Activated gamma-delta T cell treated with Interleukin-2 at 50 U/mL for 16 hours (primary cell): ENCODE results near the gene DPY19L1.
"Not testable (repeated sequence)": the region's sequence is repeated elsewhere in the genome, so short reads cannot be mapped to it uniquely, and the experiment has no call there.

Experiments
- DNase-seq: peaks from one replicate; pipeline ENCODE4 v3.0.0-alpha.2; 2020

Gene DPY19L1

DNA sequence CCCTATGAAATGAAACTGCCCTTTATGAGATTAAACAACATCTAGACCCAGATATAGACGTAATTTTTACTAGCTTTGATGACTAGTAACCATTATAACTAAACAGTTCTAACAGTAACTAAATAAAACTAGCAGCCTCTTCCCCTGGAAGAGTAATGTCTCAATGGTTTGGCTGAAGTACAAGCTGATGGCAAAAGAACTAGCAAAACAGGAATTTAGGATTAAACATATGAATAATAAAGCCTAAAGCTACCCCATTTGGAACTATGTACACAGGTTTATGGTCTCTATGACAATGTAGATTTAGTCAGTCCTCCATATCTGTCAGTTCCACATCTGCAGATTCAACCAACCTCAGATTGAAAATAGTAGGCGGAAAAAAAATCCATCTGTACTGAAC lies 6.4 kb downstream of the DPY19L1 start:
- DNase-seq: no peak

DNA sequence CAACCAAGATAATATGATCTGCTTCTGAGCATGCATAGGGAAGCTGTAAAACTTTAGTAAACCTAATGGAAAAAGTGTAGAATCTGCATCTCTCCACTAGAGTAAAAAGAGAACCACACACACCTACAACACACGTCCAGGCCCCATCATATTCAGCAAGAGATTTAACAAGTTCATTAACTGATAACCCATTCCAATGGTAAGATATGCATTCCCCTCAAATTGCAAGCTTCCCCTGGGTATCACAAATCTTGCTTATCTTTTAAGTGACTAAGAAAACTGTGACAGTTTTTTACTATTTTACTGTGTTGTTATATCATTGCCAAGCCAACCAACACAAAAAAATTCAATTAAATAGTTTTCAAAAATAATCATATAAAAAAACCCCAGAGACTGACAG lies 8.0 kb downstream of the DPY19L1 start:
- DNase-seq: no peak

DNA sequence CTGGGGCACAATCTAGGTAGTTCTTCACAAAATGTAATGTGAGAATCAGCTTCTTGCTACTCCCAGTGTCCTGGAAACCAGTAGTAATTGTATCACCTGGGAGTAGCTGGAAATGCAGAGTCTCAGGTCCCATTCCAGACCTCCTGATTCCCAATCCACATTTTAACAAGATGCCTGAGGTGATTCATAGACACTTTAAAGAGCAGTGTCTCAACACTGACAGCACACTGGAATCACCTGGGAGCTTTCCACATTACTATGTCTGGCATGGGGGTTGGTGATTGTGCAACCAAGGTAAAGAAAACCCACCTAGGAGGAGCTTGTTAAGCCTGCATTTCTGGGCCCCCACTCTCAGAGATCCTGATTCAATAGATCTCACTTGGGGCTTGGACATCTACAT lies 11.1 kb downstream of the DPY19L1 start:
- no peak for DNase-seq

DNA sequence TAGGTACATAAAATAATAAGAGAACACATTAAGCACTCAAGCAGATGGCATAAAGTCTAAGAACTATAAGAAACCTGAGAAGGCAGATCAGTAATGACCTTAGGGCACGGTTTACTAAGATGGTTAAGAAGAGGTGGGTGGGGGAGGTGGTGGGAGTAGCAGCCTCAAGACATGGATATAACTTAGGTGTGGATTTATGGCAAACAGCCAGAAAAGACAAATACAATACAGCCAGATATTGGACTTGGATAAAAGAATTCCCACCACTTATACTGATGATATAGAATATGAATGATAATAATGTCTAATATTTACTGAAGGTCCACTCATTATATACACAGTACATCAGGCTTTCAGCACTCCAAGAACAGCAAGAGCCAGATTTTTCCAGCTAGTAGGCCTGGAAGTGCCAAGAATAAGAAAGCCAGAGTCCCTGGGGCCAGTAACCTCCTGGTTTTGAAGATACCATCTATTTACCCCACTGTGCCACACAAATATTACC lies 11.9 kb downstream of the DPY19L1 start:
- DNase-seq: no peak

DNA sequence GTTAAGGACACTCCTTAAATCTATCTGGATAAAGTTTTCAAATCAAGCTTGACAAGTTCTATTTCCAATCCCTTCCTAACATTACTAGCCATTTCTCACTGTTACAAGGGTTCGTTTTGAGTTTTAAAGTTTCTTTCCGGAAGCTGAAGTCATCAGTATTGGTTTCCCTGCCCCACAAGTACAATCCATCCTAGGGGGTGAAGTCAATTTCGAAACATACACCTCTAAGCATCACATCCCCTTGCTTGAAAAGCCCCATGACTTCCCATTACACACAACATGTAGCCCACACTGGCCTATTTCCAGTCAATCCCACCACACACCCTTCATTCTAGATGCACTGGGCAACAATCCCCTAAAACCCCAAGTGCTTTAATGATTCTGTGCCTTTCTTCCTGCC lies 13.0 kb downstream of the DPY19L1 start:
- no peak for DNase-seq

DNA sequence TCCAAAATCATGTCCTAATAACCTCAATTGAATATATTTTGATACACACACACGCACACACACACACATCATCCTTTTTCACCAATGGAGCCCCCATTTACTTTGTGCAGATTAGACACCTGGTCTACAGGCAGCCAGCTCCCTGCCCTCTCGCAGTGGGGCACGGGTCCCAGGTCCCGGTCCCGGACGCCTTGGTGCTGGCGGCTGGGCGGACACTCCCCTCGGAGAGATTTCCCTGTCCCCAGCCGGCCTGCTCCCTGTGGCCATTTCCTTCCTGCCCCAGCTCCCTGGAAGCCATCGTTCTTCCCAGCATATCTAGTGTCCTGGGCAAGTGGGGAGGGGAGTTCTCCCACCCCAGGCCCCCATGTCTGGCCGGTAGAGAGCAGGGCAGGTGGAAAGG lies 14.6 kb downstream of the DPY19L1 start:
- no peak for DNase-seq

DNA sequence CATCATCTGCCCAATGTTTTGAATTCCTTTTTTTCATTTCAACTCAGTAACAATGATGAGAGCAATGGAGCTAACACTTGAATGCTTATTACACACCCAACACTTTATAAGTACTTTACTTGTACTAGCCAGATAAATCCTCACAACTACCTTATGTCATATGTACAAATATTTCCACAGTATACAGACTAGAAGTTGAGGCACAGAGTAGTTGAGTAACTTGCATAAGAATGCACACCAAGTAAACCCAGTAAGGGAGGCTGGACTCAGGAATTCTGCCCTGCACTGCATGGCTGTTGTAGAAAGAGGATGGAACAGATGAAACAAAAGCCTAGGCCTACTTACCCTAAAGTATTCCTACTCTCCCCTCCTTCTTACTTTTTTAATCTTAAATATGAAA lies 15.8 kb downstream of the DPY19L1 start:
- DNase-seq: no peak

DNA sequence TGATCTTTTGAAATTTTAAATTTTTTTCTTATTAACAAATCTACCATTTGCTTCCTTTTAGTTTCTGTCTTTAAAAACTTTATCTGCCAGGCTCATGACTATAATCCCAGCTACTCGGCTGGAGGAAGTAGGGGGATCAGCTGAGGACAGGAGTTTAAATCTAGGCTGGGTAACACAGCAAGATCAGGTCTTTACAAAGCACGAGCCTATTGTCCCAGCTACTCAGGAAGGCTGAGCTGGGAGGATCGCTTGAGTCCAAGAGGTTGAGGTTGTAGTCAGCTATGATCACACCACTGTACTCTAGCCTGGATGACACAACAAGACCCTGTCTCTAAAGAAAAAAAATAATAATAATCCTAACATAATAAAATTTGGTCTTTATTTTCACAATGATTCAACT lies 17.5 kb downstream of the DPY19L1 start:
- DNase-seq: no peak

DNA sequence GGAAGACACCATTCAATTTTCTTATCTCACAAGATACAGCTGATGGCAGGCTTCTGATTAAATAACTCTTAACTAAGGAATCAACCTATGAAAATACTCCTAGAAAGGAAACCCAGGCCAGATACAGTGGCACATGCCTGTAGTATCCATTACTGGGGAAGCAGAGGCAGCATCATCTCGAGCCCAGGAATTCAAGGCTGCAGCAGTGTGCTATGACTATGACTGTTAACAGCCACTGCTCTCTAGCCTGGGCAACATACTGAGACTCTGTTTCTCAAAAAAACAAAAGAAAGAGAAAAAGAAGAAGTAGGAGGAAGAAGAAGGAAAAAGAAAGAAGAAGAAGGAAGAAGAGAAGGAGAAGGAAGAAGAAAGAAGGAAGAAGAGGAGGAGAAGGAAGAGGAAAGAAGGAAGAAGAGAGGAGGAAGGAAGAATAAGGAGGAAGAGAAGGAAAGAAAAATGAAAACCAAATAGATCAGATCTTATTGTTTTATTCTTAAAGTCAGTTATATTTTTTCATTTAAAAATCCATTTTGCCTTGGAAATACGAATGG lies 18.0 kb downstream of the DPY19L1 start:
- DNase-seq: no peak

DNA sequence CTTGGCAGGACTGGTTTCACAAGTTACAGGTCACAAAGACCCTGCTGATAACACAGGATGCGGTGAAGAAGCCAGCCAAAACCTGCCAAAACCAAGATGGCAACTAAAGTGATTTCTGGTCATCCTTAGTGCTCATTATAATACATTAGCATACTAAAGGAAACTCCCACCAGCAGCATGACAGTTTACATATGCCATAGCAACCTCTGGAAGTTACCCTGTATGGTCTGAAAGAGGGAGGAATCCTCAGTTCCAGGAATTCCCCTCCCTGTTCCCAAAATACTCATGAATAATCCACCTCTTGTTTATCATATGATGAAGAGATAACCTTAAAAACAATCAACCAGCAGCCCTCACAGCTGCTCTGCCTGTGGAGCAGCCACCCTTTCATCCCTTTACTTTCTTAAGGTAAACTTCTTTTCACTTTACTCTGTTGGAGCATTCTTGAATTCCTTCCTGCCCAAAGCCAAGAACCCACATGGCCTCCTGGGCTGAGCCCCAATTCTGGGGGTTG lies 21.9 kb downstream of the DPY19L1 start:
- no peak for DNase-seq

DNA sequence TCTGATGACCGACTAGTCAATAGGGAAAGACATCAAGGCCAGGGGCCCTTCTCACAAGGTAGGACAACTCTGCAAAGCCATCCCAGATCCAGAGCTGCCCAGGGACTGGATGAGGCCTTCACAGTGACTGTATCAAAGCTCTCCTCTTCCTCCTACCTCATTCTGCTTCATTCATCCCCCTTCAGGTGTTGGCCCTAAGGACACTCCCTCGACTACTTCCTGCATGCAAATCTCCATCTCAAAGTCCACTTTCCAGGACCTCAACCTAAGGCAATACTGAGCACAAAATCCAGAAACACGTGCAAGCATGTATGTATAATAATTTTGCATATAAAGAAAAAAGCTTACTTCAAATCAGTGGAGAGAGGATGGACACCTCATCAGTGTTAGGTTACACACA lies 25.1 kb downstream of the DPY19L1 start:
- no peak for DNase-seq

DNA sequence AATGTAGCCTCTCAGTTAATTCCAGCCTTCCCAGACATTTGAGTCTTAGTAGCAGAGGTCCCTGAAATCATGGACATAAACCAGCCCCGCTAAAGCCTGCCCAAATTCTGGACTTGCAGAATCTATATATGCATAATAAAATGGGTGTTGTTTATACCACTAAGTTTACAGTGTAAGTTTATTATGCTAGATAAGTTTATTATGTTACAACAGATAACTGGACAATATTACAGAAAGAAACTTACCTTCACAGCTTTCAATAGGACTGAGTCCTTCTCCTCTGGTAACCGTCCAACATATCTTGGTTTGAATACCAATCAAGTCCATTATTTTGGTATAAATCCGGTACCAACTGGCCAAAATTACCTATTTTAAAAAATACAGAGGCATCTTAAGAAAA lies 26.2 kb downstream of the DPY19L1 start:
- no peak for DNase-seq

DNA sequence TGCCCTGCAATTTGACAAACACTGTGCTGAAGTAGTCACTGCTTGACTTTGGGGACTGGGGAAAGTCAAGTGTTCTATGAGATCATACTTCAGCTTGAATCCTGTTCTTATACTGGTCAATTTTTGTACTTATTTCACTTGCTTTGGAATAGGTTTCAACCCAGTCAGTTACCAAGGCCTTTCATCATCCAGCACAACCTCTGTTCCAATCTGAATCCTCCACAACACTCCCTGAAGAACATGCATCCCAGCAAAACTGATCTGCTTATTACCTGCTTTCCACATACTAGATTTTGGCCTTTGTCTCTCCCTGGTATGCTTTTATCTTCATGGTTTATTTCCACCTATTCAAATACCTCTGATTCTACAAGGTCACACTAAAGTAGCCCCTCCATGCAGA lies 29.5 kb downstream of the DPY19L1 start:
- DNase-seq: no peak

DNA sequence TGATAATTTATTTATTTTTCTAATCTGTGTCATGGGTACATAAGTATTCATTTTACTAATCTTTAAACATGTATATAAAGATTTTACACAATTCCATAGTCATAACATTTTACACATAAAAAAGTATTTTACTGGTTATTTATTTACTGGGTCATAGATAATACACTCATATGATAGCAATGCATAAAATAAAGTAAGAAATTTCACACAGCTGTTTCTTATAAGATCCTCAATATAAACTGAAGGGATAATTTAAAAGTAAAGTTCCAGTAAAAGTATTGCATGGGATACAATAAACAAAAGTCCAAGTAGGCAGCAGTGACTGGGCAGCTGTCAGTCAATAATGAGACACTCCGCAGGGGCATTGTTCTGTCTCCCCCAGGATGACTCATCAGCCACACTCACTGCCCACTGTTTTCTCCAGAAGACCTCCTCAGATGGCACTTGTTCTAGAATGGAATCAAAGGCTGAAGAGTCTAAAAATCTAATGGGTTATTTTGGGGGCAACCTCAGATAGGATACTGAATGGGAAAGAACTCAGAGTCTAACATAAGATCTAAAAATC lies 32.7 kb downstream of the DPY19L1 start:
- no peak for DNase-seq

DNA sequence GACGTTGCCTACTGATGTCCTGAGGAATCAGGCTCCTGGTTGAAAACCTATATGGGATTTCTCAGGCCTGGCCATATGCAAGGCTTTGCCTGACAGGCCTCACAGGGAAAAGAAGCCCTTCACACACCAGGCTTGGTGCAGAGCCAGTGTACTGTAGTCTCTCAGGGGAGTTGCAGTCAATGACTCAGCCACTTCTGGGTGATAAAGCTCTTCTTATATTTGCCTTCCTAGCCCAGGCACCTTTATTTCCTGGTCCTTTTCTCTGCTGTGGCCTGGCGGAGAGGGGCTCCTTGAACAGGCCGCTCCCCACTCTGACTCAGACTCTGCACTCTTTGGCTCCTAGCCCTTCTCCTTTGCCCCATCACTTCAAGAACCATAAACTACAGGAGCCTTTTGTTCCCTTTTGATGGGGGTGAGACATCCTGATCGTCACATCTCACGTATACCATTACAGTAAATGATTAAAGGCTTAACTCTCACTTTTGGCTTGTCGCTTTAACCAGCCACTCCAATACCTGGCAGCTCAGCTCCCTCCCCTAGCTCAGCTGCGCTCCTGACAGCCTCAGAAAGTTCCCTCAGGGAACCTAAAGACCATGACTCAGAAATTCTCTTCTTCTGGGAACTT lies 33.5 kb downstream of the DPY19L1 start:
- no peak for DNase-seq

DNA sequence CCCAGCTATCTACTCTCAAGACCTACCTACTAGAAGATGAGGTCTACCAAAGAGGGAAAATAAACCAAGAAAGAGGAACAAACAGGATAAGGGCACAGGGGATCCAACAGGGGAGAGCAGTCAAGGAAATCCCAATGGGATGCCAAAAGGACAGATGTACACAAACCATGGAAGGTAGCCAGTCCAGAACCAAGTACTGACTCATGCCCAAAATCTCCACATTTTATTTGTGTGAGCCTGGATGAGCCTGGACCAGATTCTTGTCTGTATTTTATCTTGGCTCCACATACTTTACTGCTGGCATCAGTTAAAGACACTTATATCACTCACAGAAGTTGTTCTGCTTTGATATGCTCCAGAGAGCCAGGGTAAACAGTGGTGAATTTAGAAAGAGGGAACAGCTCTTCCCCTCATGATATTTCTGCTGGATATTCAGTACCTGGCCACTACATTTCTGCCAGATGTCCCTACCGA lies 34.1 kb downstream of the DPY19L1 start:
- DNase-seq: not testable (repeated sequence)

DNA sequence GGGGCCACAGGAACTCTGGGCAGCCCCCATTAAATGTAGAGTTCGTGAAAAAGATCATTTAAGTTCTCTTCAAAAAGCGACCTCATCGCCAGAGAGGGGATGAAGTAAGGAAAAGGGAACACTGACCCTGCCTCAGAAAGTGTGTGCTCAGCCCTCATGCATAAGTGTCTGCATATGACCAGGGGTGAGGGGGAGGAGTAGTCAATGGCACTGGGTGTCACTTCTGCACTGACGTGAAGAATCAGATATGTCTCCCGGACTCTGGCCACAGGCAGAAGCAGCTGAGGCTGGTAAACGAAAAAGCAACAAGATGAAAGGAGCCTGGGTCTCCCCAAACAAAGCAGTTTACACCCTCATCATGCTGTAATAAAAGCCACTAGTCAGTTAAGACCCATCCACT lies 39.0 kb downstream of the DPY19L1 start:
- not testable (repeated sequence) for DNase-seq

DNA sequence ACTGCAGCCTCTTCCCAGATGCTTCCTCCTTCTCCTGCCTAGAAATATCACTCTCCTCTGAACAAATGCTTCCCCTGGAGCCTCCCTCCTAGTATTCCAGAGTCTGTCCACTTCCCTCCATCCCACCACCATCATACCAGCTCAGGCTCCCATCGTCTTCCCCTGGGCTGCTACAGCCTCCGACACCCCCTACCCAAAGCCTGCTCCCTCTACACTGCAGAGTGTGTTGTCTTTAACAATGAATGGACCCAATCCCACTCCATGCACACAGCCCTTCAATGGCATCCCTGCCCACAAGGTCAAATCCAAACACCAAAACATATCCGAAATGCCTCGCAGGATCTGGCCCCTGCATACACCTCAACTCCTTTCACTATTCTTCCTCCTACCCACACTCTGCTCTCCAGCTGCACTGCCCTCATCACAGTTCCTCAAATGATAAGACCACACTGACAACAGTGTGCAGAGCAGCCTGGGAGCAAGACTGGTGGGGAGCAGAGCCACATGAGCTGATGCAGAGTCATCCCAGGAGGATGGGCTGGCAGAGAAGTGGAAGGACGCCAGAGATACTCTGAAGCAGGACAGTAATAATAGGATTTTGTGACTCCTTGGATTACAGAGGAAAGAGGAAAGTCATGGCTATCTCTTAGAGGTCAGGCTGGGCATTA lies 40.7 kb downstream of the DPY19L1 start:
- DNase-seq: not testable (repeated sequence)

DNA sequence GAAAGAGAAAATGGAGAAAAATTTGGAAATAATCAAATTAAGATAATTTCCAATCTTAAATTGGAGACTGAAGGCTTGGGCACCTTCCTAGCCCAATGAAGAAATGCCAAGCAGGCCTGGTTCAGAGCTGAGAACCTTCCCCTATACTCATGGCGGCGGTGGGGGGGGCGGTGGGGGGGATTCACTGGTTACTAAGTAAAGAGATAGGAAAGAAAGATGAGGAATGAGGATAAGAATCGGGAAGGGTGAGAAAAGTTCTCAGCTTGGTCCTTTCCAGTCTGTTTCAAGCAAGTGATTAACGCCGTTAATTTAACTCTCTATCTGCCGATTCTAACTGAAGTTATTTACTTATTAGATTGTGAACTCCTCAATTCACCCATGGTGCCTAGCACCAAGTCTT lies 41.5 kb downstream of the DPY19L1 start:
- DNase-seq: no peak

DNA sequence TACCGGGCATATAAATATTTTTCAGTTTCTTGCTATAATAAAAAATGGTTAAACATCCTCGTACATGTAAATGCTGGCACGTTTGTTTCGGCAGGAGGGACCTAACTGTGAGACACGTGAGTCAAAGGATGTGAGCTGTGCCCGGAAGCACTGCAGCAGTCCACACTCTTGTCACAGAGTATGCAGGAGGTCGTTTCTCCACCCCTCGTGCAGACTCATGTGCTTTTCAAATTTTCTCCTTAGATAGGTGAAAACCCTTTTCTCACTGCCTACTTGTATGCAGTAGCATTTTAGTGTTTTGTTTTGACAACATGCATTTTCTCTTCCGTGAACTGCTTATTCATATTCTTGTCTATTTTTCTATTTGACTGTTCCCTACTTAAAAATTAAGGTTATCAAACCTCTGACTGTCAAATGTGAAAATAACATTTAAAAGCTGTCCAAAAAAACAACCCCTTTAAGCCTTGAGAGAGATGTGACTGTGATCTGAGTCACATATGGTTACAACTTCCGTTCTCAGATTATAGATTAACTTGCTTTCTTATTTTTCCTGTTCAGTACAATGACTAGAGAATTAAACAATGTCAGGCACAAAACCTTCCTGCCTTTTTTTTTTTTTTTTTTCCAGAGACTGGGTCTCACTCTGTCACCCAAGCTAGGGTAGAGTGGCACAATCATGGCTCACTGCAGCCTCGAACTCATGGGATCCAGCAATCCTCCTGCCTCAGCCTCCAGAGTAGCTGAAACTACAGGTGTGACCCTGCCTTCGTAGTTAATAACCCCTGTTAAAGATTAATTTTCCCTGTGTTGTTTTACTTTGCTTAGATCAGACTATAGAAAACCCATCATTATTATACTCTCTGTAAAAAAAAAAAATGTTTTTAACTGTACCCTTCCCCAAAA lies 45.1 kb downstream of the DPY19L1 start:
- peak; percentile 4 for DNase-seq

DNA sequence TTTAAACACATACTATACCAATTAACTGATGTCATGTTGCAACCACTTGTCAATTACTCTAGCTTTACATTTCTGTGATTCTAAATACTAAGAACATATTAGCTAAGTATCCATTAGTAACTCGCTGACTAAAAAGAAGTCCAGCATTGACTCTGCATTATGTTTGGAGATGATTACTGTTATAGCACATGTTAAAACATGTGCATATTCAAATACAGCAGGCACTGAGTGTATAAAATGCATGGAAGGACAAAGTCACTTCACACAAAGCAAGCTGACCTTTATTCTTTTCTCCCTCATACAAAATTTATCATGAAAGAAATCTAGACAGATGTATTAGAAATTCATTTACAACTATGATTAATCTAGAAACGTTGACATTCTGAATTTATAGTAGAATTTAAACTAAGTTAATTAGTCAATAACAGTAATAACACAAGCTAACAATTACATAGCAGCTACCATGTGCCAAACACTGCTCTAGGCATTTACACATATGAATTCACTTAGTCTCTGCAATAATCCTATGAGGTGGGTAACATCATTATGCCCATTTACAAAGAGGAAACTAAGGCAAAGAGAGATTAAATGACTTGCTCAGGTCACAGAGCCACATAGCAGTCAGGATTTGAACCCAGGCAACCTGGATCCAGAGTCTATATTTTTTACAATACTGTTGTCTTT lies 48.7 kb downstream of the DPY19L1 start:
- DNase-seq: not testable (repeated sequence)

DNA sequence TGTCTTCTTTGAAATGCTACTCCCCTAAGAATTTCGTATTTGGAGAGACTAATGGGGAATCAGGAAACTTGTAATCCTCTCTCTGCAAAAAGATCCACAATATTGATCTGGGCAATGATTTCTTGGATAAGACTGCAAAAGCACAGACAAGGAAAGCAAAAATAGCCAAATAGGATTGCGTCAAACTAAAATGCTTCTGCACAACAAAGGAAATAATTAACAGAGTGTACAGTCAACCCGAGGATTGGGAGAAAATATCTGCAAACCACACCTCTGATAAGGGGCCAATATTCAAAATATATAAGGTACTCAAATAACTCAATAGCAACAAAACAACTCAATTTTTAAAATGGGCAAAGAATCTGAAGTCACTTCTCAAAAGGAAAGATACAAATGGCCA lies 52.1 kb downstream of the DPY19L1 start:
- DNase-seq: not testable (repeated sequence)
